HG03558 (cell line): ENCODE data around the gene CORO7.

Experiments used
- ATAC-seq: cut with Tn5 transposase; IDR thresholded peaks from one replicate; pipeline ENCODE4 v1.9.1; 2021; ENCODE audit warnings: moderate number of reproducible peaks; ENCODE audit not compliant: unreplicated experiment; ENCODE audit errors: extremely low read depth

The CORO7 gene

GRCh38 chr16:4416200-4417032, at the start of gene CORO7:
Gene CORO7 (minus strand): TSS chr16:4416596. CDS start chr16:4416518, 78 bp downstream.
- peak; percentile 36 for ATAC-seq

GRCh38 chr16:4463522-4464163, 47.2 kb upstream of the CORO7 start:
- no peak for ATAC-seq

- ATAC-seq = no peak
Observed at GRCh38 chr16:4461250-4462085, 45.1 kb upstream of the CORO7 start.

GRCh38 chr16:4460936-4461249, 44.5 kb upstream of the CORO7 start:
- ATAC-seq = no peak

GRCh38 chr16:4455951-4456350, 39.6 kb upstream of the CORO7 start:
- no peak for ATAC-seq

GRCh38 chr16:4455081-4455480, 38.7 kb upstream of the CORO7 start:
- ATAC-seq = no peak

GRCh38 chr16:4454623-4455022, 38.2 kb upstream of the CORO7 start:
- no peak for ATAC-seq

GRCh38 chr16:4452674-4453073, 36.3 kb upstream of the CORO7 start:
- ATAC-seq = no peak

- no peak for ATAC-seq
Observed at GRCh38 chr16:4450931-4451519, 34.6 kb upstream of the CORO7 start.

GRCh38 chr16:4450430-4450829, 34.0 kb upstream of the CORO7 start:
- ATAC-seq = no peak

- ATAC-seq = no peak
Observed at GRCh38 chr16:4443986-4444385, 27.6 kb upstream of the CORO7 start.

- ATAC-seq = no peak
Observed at GRCh38 chr16:4443271-4443670, 26.9 kb upstream of the CORO7 start.

- ATAC-seq = no peak
Observed at GRCh38 chr16:4442371-4442770, 26.0 kb upstream of the CORO7 start.

GRCh38 chr16:4437366-4437765, 21.0 kb upstream of the CORO7 start:
- no peak for ATAC-seq

GRCh38 chr16:4435337-4436067, 19.1 kb upstream of the CORO7 start:
- no peak for ATAC-seq

- no peak for ATAC-seq
Observed at GRCh38 chr16:4433914-4434787, 17.8 kb upstream of the CORO7 start.

- ATAC-seq = no peak
Observed at GRCh38 chr16:4433228-4433627, 16.8 kb upstream of the CORO7 start.

GRCh38 chr16:4431023-4431422, 14.6 kb upstream of the CORO7 start:
- no peak for ATAC-seq

GRCh38 chr16:4428500-4428899, 12.1 kb upstream of the CORO7 start:
- no peak for ATAC-seq
